PFSK-1 (cell line): ENCODE data around the gene MIOS.

ENCODE experiments used
- POLR2AphosphoS5 ChIP-seq: IDR thresholded peaks from 2 replicates; pipeline ENCODE4 v1.6.1; 2012; ENCODE audit warnings: low read depth, mild to moderate bottlenecking, control low read depth, low read length, moderate library complexity
- TAF1 ChIP-seq: IDR thresholded peaks from 2 replicates; pipeline ENCODE4 v1.6.1; 2012; ENCODE audit warnings: low read length, control low read depth, borderline replicate concordance; ENCODE audit not compliant: insufficient read depth

DNA sequence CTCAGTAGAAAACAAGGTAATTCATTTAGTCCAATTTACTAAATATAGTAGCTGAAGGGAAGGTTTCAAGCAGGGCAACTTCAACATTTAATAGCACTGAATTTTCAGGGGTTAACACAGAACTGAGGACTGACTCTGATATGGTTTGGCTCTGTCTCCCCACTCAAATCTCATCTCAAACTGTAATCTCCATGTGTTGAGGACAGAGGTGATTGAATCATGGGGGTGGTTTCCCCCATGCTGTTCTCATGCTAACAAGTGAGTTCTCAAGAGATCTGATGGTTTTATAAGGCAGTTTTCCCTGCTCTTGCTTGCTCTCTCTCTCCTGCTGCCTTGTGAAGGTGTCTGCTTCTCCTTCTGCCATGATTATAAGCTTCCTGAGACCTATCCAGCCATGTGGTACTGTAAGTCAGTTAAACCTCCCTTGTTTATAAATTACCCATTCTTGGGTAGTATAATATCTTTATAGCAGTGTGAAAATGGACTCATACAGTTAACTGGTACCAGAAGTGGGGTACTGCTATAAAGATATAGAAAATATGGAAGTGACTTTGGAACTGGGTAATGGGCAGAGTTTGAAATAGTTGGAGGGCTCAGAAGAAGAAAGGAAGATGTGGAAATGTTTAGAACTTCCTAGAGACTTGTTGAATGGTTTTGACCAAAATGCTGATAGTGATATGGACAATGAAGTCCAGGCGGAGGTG, 64.1 kb downstream of the MIOS start:
- TF ChIP-seq TAF1 (no peak), POLR2AphosphoS5 (no peak)
